GM18907 (cell line): ENCODE data around the gene AVPR1B.

ENCODE experiments used
- ATAC-seq: cut with Tn5 transposase; IDR thresholded peaks from one replicate; pipeline ENCODE4 v1.9.1; 2021; ENCODE audit warnings: mild to moderate bottlenecking, moderate library complexity; ENCODE audit not compliant: unreplicated experiment

AVPR1B gene

GRCh38 chr1:206114692-206115640 lies 2.2 kb downstream of the AVPR1B start:
- no peak for ATAC-seq

GRCh38 chr1:206112600-206113301 lies 4.4 kb downstream of the AVPR1B start:
- ATAC-seq: no peak

GRCh38 chr1:206111271-206111927 lies 5.8 kb downstream of the AVPR1B start:
- ATAC-seq: no peak

- no peak for ATAC-seq
Measured at GRCh38 chr1:206110820-206111219, 6.4 kb downstream of the AVPR1B start.

- ATAC-seq: no peak
Measured at GRCh38 chr1:206110161-206110560, 7.0 kb downstream of the AVPR1B start.

GRCh38 chr1:206109718-206110117 lies 7.5 kb downstream of the AVPR1B start:
- ATAC-seq: no peak

GRCh38 chr1:206108635-206109034 lies 8.6 kb downstream of the AVPR1B start:
- ATAC-seq: no peak

GRCh38 chr1:206107168-206107544 lies 10.0 kb downstream of the AVPR1B start:
- no peak for ATAC-seq

- ATAC-seq: no peak
Measured at GRCh38 chr1:206106328-206107167, 10.6 kb downstream of the AVPR1B start.

- no peak for ATAC-seq
Measured at GRCh38 chr1:206105464-206105995, 11.7 kb downstream of the AVPR1B start.

GRCh38 chr1:206103979-206104378 lies 13.2 kb downstream of the AVPR1B start:
- ATAC-seq: no peak

- no peak for ATAC-seq
Measured at GRCh38 chr1:206102292-206102936, 14.8 kb downstream of the AVPR1B start.

- ATAC-seq: no peak
Measured at GRCh38 chr1:206101351-206102045, 15.7 kb downstream of the AVPR1B start.

- ATAC-seq: no peak
Measured at GRCh38 chr1:206100226-206100815, 16.9 kb downstream of the AVPR1B start.

GRCh38 chr1:206098242-206098919 lies 18.8 kb downstream of the AVPR1B start:
- no peak for ATAC-seq

GRCh38 chr1:206097381-206097780 lies 19.8 kb downstream of the AVPR1B start:
- no peak for ATAC-seq

GRCh38 chr1:206094024-206094423 lies 23.2 kb downstream of the AVPR1B start:
- no peak for ATAC-seq

GRCh38 chr1:206089341-206089740 lies 27.8 kb downstream of the AVPR1B start:
- ATAC-seq: no peak
